Brain microvascular endothelial cell (primary cell): Measurements from ENCODE around the gene ADCK1.

ENCODE experiments used
- DNase-seq: peaks from one replicate; pipeline ENCODE4 v3.0.0-alpha.2; 2020
- H3K27ac ChIP-seq: fragments of 250-450 bp; sonication (Bioruptor Pico); 2 replicates; pipeline ENCODE4 v1.5.1; 2020; ENCODE audit warnings: mild to moderate bottlenecking, moderate library complexity
- H3K27me3 ChIP-seq: fragments of 250-450 bp; sonication (Bioruptor Pico); replicated peaks from 2 replicates; pipeline ENCODE4 v1.5.1; 2020; ENCODE audit warnings: mild to moderate bottlenecking
- H3K36me3 ChIP-seq: fragments of 250-450 bp; sonication (Bioruptor Pico); replicated peaks from 2 replicates; pipeline ENCODE4 v1.5.1; 2020; ENCODE audit warnings: mild to moderate bottlenecking
- H3K4me3 ChIP-seq: 2 replicates; pipeline ENCODE4 v1.5.1; 2011; ENCODE audit warnings: low read depth, mild to moderate bottlenecking, control low read depth, low read length, moderate library complexity
- in situ Hi-C: cut with HindIII; loops from 2 replicates; pipeline ENCODE4 v1.10.0; 2017; ENCODE audit warnings: low sequenced_read_pairs, low pct_ligation_motif_present
- TF ChIP-seq, protein P1 (sequence below): IDR thresholded peaks from 2 replicates; pipeline ENCODE4 v1.5.1; 2011; ENCODE audit warnings: low read depth, mild to moderate bottlenecking, moderate library complexity, low read length, control low read depth, inconsistent platforms; ENCODE audit errors: missing control alignments

ADCK1 gene

DNA sequence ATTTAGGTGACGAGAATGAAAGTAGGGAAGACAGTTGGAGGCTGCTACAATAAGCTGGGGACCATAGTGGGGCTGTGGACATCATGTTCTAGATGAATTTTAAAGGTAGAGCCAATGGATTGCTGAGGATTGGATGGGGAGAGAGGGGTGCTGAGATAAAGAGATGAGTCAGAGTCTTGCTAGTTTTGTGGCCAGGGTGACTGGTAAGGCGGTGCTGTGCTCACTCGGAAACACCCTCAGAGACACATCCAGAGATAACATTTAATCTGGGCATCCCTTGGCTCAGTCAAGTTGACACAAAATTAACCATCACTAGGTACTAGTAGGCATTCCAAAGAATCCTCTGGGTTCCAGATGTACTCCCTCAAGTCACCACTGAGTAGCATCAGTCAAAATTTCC is 170.7 kb downstream of the ADCK1 start:
- H3K27me3 ChIP-seq = peaks cover 10% of the 10 kb centered on the region
- H3K36me3 ChIP-seq = no peaks in the 10 kb centered on the region
- in situ Hi-C loops = no loop called here
- no peak overlapping the region for H3K4me3 ChIP-seq
- TF ChIP-seq, protein P1, sequence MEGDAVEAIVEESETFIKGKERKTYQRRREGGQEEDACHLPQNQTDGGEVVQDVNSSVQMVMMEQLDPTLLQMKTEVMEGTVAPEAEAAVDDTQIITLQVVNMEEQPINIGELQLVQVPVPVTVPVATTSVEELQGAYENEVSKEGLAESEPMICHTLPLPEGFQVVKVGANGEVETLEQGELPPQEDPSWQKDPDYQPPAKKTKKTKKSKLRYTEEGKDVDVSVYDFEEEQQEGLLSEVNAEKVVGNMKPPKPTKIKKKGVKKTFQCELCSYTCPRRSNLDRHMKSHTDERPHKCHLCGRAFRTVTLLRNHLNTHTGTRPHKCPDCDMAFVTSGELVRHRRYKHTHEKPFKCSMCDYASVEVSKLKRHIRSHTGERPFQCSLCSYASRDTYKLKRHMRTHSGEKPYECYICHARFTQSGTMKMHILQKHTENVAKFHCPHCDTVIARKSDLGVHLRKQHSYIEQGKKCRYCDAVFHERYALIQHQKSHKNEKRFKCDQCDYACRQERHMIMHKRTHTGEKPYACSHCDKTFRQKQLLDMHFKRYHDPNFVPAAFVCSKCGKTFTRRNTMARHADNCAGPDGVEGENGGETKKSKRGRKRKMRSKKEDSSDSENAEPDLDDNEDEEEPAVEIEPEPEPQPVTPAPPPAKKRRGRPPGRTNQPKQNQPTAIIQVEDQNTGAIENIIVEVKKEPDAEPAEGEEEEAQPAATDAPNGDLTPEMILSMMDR = no peak
- DNase-seq = no peak
- H3K27ac ChIP-seq = no peak overlapping the region

DNA sequence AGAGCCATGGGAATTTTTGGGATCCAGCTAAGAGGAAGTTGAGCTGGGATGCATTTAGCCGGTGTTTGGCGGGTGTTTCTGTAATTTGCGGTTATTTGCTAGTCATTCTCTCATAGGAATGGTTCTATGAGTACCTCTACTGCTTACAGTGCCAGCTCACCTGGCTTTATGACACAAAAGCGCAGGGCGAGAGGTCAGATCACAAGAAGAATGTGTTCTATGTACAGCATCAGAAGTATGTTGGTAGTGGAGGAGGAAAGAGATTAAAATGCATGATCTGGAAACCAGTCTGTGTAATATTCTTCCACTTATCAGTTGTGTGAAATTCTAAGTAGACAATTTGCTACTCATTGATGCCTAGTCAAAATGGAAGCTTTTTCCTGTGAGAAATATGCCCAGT is 173.3 kb downstream of the ADCK1 start:
- Histone ChIP-seq H3K36me3 (no peaks in the 10 kb centered on the region), H3K27me3 (no peaks in the 10 kb centered on the region), H3K4me3 (no peak overlapping the region), H3K27ac (no peak overlapping the region)
- DNase-seq = no peak
- TF ChIP-seq, protein P1 = no peak
- in situ Hi-C loops = no loop called here

DNA sequence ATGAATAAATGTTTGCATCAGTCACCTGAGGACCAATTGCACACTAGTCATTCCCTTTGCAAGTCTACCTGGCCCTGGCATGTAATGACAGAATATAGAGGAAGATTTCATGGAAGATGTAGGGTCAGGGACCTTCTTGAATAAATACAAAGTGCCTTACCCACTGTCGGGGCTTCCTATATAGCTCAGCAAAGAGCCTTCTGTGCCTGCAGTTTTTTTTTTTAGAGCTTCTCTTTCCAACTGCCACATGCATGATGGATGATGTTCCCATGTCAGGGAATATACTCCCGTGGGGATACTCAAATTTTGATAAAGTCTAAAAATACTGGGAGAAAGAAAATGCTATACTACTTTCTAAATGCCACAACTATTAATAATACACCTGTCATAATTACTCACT is 176.7 kb downstream of the ADCK1 start:
- in situ Hi-C loops = no loop called here
- no peak for DNase-seq
- H3K27me3 ChIP-seq = no peaks in the 10 kb centered on the region
- no peaks in the 10 kb centered on the region for H3K36me3 ChIP-seq
- no peak overlapping the region for H3K27ac ChIP-seq
- TF ChIP-seq, protein P1 = no peak
- no peak overlapping the region for H3K4me3 ChIP-seq

DNA sequence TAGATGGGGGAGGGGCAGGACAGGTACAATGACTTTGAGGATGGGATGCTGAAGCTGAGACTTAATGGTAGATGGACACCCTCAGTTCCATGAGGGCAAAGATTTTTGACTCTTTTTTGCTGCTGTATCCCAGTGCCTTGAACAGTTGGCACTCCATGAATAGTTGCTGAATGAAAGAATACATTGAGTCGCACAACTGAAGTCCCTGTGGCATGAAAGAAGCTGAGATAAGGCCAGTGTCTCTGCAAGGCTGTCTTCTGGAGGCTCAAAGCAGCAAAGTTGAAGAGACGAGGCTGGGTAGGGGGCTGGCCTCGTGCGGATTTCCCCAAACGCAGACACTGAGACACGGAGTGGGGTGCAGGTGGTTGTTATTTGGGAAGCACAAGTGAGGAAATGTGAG is 179.3 kb downstream of the ADCK1 start:
- Histone ChIP-seq H3K27me3 (no peaks in the 10 kb centered on the region), H3K36me3 (no peaks in the 10 kb centered on the region), H3K27ac (no peak overlapping the region), H3K4me3 (no peak overlapping the region)
- TF ChIP-seq, protein P1 = no peak
- in situ Hi-C loops = no loop called here
- DNase-seq = no peak

DNA sequence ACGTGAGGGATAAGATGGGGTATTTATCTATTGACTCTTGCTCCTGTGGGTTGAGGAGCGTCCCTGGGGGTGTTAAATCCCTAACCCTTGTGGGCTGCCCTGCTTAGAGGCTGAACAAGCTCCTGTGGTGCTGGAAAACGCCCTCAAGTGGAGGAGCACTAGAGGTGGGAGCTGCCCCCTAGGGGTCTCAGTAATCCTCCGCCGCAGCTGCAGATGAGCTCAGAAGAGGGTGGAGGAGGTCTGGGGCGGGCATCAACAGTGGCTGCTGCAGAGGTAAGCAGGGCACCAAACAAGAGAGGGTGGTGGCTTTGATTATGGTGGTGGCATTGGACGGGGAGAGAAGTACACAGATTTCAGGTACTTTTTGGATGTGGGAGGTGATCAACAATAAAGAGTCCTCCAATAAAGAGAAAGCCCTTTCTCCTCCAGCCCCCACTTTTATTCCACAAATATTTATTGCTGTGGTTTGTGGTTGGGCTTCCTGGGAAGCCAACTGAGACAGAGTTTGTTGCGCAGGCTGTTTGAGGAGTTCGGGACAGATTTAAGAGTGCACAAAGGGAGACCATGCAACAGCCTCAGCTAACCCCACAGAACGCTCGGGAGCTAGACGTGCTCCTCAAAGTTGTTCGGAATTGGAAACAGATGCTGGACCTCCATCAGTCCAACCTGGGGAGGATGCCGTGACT is 179.9 kb downstream of the ADCK1 start:
- in situ Hi-C loops = no loop called here
- TF ChIP-seq, protein P1 = peak; percentile 11

More for the DNA sequence above, 179.9 kb downstream of the ADCK1 start:
- Histone ChIP-seq H3K27me3 (no peaks in the 10 kb centered on the region), H3K27ac (no peak overlapping the region), H3K36me3 (no peaks in the 10 kb centered on the region), H3K4me3 (no peak overlapping the region)
- DNase-seq = no peak
